Islet of Langerhans (tissue), 1 donor: ENCODE results near the gene ATP10A.

Source experiments
- FAIRE-seq: peaks from one replicate; lab custom pipeline; 2011; peaks lifted over from hg19 to GRCh38; lab: Jason Lieb, UNC

Gene ATP10A

GRCh38 chr15:25695875-25696760 is 167.0 kb downstream of the ATP10A start:
- FAIRE-seq, result no peak

- FAIRE-seq, result no peak
Measured at GRCh38 chr15:25694823-25695312, 168.3 kb downstream of the ATP10A start.

GRCh38 chr15:25694239-25694584 is 168.9 kb downstream of the ATP10A start:
- no peak for FAIRE-seq

GRCh38 chr15:25693321-25694238 is 169.5 kb downstream of the ATP10A start:
- FAIRE-seq, result no peak

GRCh38 chr15:25691544-25692430 is 171.3 kb downstream of the ATP10A start:
- FAIRE-seq, result no peak

GRCh38 chr15:25690673-25691543 is 172.2 kb downstream of the ATP10A start:
- no peak for FAIRE-seq

- FAIRE-seq, result no peak
Measured at GRCh38 chr15:25689592-25689991, 173.5 kb downstream of the ATP10A start.

- no peak for FAIRE-seq
Measured at GRCh38 chr15:25688166-25688565, 175.0 kb downstream of the ATP10A start.

- FAIRE-seq, result no peak
Measured at GRCh38 chr15:25687689-25688088, 175.4 kb downstream of the ATP10A start.

GRCh38 chr15:25687276-25687675 is 175.9 kb downstream of the ATP10A start:
- FAIRE-seq, result no peak

GRCh38 chr15:25686780-25687179 is 176.3 kb downstream of the ATP10A start:
- no peak for FAIRE-seq

GRCh38 chr15:25684521-25685431 is 178.4 kb downstream of the ATP10A start:
- no peak for FAIRE-seq

GRCh38 chr15:25683911-25684310 is 179.2 kb downstream of the ATP10A start:
- FAIRE-seq, result no peak

GRCh38 chr15:25683415-25683814 is 179.7 kb downstream of the ATP10A start:
- FAIRE-seq, result no peak

- no peak for FAIRE-seq
Measured at GRCh38 chr15:25682340-25682739, 180.8 kb downstream of the ATP10A start.

GRCh38 chr15:25680686-25681025 is 182.5 kb downstream of the ATP10A start:
- FAIRE-seq, result no peak

GRCh38 chr15:25679964-25680685 is 183.0 kb downstream of the ATP10A start:
- no peak for FAIRE-seq

- FAIRE-seq, result no peak
Measured at GRCh38 chr15:25679492-25679891, 183.6 kb downstream of the ATP10A start.

GRCh38 chr15:25678500-25678855 is 184.6 kb downstream of the ATP10A start:
- no peak for FAIRE-seq
